ENCODE results near the gene DNAJC3. TPM values are rescaled to one million over a fixed set of nuclear protein-coding genes. Genes with fewer than 3 reads are reported as not detected.

DNAJC3 gene
- total RNA-seq, 1 experiment from 2014 or later: 25.7 TPM

GRCh38 chr13:95642999-95643398 is 33.9 kb upstream of the DNAJC3 start:
- POLR2A ChIA-PET: no interaction called here
- Histone ChIP-seq H3K27ac (ENCODE audit: low read length) (no peak overlapping the region; the same call in 1 of the 2 replicates), H3K36me3 (ENCODE audit: control insufficient read depth, insufficient read depth, low read length) (no peaks in the 10 kb centered on the region), H3K4me1 (ENCODE audit: control insufficient read depth, insufficient read depth, low read length) (0 out of 2 replicates have a peak, but pooled peaks cover 5% of the 10 kb centered on the region), H3K4me3 (ENCODE audit: low read depth in 2 of 2, low read length in 2 of 2) (peak overlapping the region; percentile 67 to 79), H3K27me3 (ENCODE audit: control insufficient read depth, insufficient read depth, low read length) (no peaks in the 10 kb centered on the region), H3K9me3 (ENCODE audit: control insufficient read depth, insufficient read depth, low read depth, low read length) (no peaks in the 10 kb centered on the region)
- no TSS peak for BruUV-seq (replicated peaks)
- DNase-seq (ENCODE audit: low read depth, low spot score): no peak
- CTCF ChIA-PET: interaction anchor here (0.5 kb wide), 1 partner anchor 284 kb away, joined by 3 read pairs; no protein-coding TSS in a partner anchor
- no peak for ATAC-seq
- no peak for TF ChIP-seq TCF7L2 (IDR thresholded peaks at IDR 0.05; ENCODE audit: low read depth, low read length)
- TF ChIP-seq REST (IDR thresholded peaks at IDR 0.05; ENCODE audit: insufficient read depth in 1 of 2, low read depth in 2 of 2, low read length in 1 of 2): no peak
- TF ChIP-seq POLR2AphosphoS5 (IDR thresholded peaks at IDR 0.05; ENCODE audit: low read depth, low read length): no peak
- no peak for TF ChIP-seq CTCF (IDR thresholded peaks at IDR 0.05)
- no peak for TF ChIP-seq SIN3A (IDR thresholded peaks at IDR 0.05; ENCODE audit: borderline replicate concordance, insufficient read depth, low read depth, low read length)
- intact Hi-C loops (cut with micrococcal nuclease; ENCODE audit: unreplicated experiment) (no loop called here), in situ Hi-C loops (cut with HindIII; ENCODE audit: low pct_unique_long_range_greater_than_20kb, low sequenced_read_pairs) (no loop called here)

- ChIA-PET POLR2A (no interaction called here), CTCF (interaction anchor here (0.5 to 0.6 kb wide), 2 partner anchors 285 to 340 kb away, joined by 3 read pairs; no protein-coding TSS in a partner anchor)
- Histone ChIP-seq H3K36me3 (ENCODE audit: control insufficient read depth, insufficient read depth, low read length) (no peaks in the 10 kb centered on the region), H3K4me3 (ENCODE audit: low read depth in 2 of 2, low read length in 2 of 2) (peak overlapping the region; percentile 67 to 79), H3K4me1 (ENCODE audit: control insufficient read depth, insufficient read depth, low read length) (0 out of 2 replicates have a peak, but pooled peaks cover 5% of the 10 kb centered on the region), H3K27me3 (ENCODE audit: control insufficient read depth, insufficient read depth, low read length) (no peaks in the 10 kb centered on the region), H3K9me3 (ENCODE audit: control insufficient read depth, insufficient read depth, low read depth, low read length) (no peaks in the 10 kb centered on the region), H3K27ac (ENCODE audit: low read length) (peak overlapping the region; percentile 58; the same call in 1 of the 2 replicates)
- in situ Hi-C loops (cut with HindIII; ENCODE audit: low pct_unique_long_range_greater_than_20kb, low sequenced_read_pairs) (no loop called here), intact Hi-C loops (cut with micrococcal nuclease; ENCODE audit: unreplicated experiment) (no loop called here)
- ATAC-seq (no peak; the same call in 1 of the 2 replicates), DNase-seq (ENCODE audit: low read depth, low spot score) (no peak)
- no TSS peak for BruUV-seq (replicated peaks)
- no peak for TF ChIP-seq REST (IDR thresholded peaks at IDR 0.05; ENCODE audit: insufficient read depth in 1 of 2, low read depth in 2 of 2, low read length in 1 of 2)
- TF ChIP-seq POLR2AphosphoS5 (IDR thresholded peaks at IDR 0.05; ENCODE audit: low read depth, low read length): no peak
- no peak for TF ChIP-seq CTCF (IDR thresholded peaks at IDR 0.05)
- no peak for TF ChIP-seq TCF7L2 (IDR thresholded peaks at IDR 0.05; ENCODE audit: low read depth, low read length)
- TF ChIP-seq SIN3A (IDR thresholded peaks at IDR 0.05; ENCODE audit: borderline replicate concordance, insufficient read depth, low read depth, low read length): no peak
These were observed 33.4 kb upstream of the DNAJC3 start for GRCh38 chr13:95643571-95643935.

Measured in Panc1 (cell line).